Brain microvascular endothelial cell (primary cell): ENCODE results near the gene CENPP.

Source experiments
- DNase-seq: peaks from one replicate; pipeline ENCODE4 v3.0.0-alpha.2; 2020
- H3K27ac ChIP-seq: fragments of 250-450 bp; sonication (Bioruptor Pico); 2 replicates; pipeline ENCODE4 v1.5.1; 2020; ENCODE audit warnings: mild to moderate bottlenecking, moderate library complexity
- H3K27me3 ChIP-seq: fragments of 250-450 bp; sonication (Bioruptor Pico); replicated peaks from 2 replicates; pipeline ENCODE4 v1.5.1; 2020; ENCODE audit warnings: mild to moderate bottlenecking
- H3K36me3 ChIP-seq: fragments of 250-450 bp; sonication (Bioruptor Pico); replicated peaks from 2 replicates; pipeline ENCODE4 v1.5.1; 2020; ENCODE audit warnings: mild to moderate bottlenecking
- H3K4me3 ChIP-seq: 2 replicates; pipeline ENCODE4 v1.5.1; 2011; ENCODE audit warnings: low read depth, mild to moderate bottlenecking, control low read depth, low read length, moderate library complexity
- CTCF ChIP-seq: IDR thresholded peaks from 2 replicates; pipeline ENCODE4 v1.5.1; 2011; ENCODE audit warnings: low read depth, mild to moderate bottlenecking, moderate library complexity, low read length, control low read depth, inconsistent platforms; ENCODE audit errors: missing control alignments
- in situ Hi-C: cut with HindIII; loops from 2 replicates; pipeline ENCODE4 v1.10.0; 2017; ENCODE audit warnings: low sequenced_read_pairs, low pct_ligation_motif_present

The CENPP gene

GRCh38 chr9:92645041-92645440, 319.3 kb downstream of the CENPP start:
- no peak overlapping the region for H3K27ac ChIP-seq
- DNase-seq, result no peak
- no peak overlapping the region for H3K4me3 ChIP-seq
- peaks cover 62% of the 10 kb centered on the region for H3K36me3 ChIP-seq
- H3K27me3 ChIP-seq, result no peaks in the 10 kb centered on the region
- TF ChIP-seq CTCF, result no peak
- in situ Hi-C loops, result no loop called here

- no peak for DNase-seq
- Histone ChIP-seq H3K27me3 (no peaks in the 10 kb centered on the region), H3K4me3 (no peak overlapping the region), H3K36me3 (peaks cover 59% of the 10 kb centered on the region), H3K27ac (no peak overlapping the region)
- no peak for TF ChIP-seq CTCF
- in situ Hi-C loops, result no loop called here
These were observed 322.1 kb downstream of the CENPP start for GRCh38 chr9:92647671-92648473.

GRCh38 chr9:92648474-92648971, 322.8 kb downstream of the CENPP start:
- no peaks in the 10 kb centered on the region for H3K27me3 ChIP-seq
- TF ChIP-seq CTCF, result no peak
- in situ Hi-C loops, result no loop called here
- H3K36me3 ChIP-seq, result peaks cover 59% of the 10 kb centered on the region
- H3K27ac ChIP-seq, result no peak overlapping the region
- H3K4me3 ChIP-seq, result no peak overlapping the region
- DNase-seq, result no peak

- in situ Hi-C loops, result no loop called here
- H3K4me3 ChIP-seq, result no peak overlapping the region
- H3K36me3 ChIP-seq, result peaks cover 55% of the 10 kb centered on the region
- TF ChIP-seq CTCF, result no peak
- no peak for DNase-seq
- no peak overlapping the region for H3K27ac ChIP-seq
- no peaks in the 10 kb centered on the region for H3K27me3 ChIP-seq
These were observed 323.3 kb downstream of the CENPP start for GRCh38 chr9:92649007-92649406.

GRCh38 chr9:92650296-92650695, 324.5 kb downstream of the CENPP start:
- no peak for DNase-seq
- Histone ChIP-seq H3K4me3 (no peak overlapping the region), H3K27me3 (no peaks in the 10 kb centered on the region), H3K36me3 (peaks cover 60% of the 10 kb centered on the region), H3K27ac (peak overlapping the region; percentile 26)
- TF ChIP-seq CTCF, result no peak
- in situ Hi-C loops, result no loop called here
